ENCODE results near the gene FOXR1.

DNA sequence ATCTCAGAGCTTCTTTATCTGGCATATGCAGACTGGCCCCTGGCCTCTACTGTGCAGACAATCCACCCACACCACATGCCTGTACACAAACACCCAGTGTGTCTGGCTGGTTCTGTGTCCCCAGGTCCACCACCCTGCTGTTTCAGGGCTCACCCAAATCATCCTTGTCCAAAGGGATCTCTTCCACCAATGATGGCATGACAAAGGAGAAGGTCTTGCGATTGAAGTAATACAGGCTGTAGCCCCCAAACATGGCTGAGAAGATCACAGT, 57.4 kb downstream of the FOXR1 start:
- TF ChIP-seq, protein P1, sequence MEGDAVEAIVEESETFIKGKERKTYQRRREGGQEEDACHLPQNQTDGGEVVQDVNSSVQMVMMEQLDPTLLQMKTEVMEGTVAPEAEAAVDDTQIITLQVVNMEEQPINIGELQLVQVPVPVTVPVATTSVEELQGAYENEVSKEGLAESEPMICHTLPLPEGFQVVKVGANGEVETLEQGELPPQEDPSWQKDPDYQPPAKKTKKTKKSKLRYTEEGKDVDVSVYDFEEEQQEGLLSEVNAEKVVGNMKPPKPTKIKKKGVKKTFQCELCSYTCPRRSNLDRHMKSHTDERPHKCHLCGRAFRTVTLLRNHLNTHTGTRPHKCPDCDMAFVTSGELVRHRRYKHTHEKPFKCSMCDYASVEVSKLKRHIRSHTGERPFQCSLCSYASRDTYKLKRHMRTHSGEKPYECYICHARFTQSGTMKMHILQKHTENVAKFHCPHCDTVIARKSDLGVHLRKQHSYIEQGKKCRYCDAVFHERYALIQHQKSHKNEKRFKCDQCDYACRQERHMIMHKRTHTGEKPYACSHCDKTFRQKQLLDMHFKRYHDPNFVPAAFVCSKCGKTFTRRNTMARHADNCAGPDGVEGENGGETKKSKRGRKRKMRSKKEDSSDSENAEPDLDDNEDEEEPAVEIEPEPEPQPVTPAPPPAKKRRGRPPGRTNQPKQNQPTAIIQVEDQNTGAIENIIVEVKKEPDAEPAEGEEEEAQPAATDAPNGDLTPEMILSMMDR (IDR thresholded peaks at IDR 0.05; ENCODE audit: low read length): no peak
- TF ChIP-seq EZH2 (IDR thresholded peaks at IDR 0.05; ENCODE audit: borderline replicate concordance, low read length): no peak
